Measurements from ENCODE around the gene SGCD. TPM values are rescaled to one million over a fixed set of nuclear protein-coding genes. Genes with fewer than 3 reads are reported as not detected.

The SGCD gene
- total and polyA plus RNA-seq, 9 of the 15 experiments (the other 6 are each of a cell fraction or from before 2014, with no cell fraction given): not detected

GRCh38 chr5:156351423-156351822, 24.5 kb downstream of the SGCD start:
- TF ChIP-seq PYGO2 (tag; IDR thresholded peaks at IDR 0.05) (no peak), CTBP1 (IDR thresholded peaks at IDR 0.05; ENCODE audit: borderline replicate concordance) (no peak), FOSL1 (tag; conservative IDR thresholded peaks at IDR 0.05) (no peak), POLR2A (conservative IDR thresholded peaks at IDR 0.05) (no peak), ZNF444 (CRISPR knock-in tag; IDR thresholded peaks at IDR 0.05) (no peak)
- TF ChIP-seq, protein P1, sequence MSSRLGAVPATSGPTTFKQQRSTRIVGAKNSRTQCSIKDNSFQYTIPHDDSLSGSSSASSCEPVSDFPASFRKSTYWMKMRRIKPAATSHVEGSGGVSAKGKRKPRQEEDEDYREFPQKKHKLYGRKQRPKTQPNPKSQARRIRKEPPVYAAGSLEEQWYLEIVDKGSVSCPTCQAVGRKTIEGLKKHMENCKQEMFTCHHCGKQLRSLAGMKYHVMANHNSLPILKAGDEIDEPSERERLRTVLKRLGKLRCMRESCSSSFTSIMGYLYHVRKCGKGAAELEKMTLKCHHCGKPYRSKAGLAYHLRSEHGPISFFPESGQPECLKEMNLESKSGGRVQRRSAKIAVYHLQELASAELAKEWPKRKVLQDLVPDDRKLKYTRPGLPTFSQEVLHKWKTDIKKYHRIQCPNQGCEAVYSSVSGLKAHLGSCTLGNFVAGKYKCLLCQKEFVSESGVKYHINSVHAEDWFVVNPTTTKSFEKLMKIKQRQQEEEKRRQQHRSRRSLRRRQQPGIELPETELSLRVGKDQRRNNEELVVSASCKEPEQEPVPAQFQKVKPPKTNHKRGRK (tag; IDR thresholded peaks at IDR 0.05): no peak
- TF ChIP-seq, protein P2, sequence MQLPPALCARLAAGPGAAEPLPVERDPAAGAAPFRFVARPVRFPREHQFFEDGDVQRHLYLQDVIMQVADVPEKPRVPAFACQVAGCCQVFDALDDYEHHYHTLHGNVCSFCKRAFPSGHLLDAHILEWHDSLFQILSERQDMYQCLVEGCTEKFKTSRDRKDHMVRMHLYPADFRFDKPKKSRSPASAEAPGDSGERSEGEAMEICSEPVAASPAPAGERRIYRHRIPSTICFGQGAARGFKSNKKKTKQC (CRISPR knock-in tag; IDR thresholded peaks at IDR 0.05): no peak
- Histone ChIP-seq H2AFZ (ENCODE audit: low read depth, low read length) (no peak overlapping the region), H4K20me1 (replicated peaks; ENCODE audit: control insufficient read depth, insufficient read depth, low read length) (no peaks in the 10 kb centered on the region), H3K9me1 (ENCODE audit: control insufficient read depth, insufficient read depth, low read length) (no peaks in the 10 kb centered on the region), H3K36me3 (ENCODE audit: control insufficient read depth, insufficient read depth, low read length) (no peaks in the 10 kb centered on the region), H3K9me3 (replicated peaks; ENCODE audit: control insufficient read depth, insufficient read depth, low read depth, low read length) (no peaks in the 10 kb centered on the region; the same call in none of the 2 replicates), H3K9ac (ENCODE audit: insufficient read depth in 1 of 2, low read depth in 2 of 2, low read length in 2 of 2) (no peak overlapping the region), H3K27me3 (ENCODE audit: control insufficient read depth in 2 of 2, insufficient read depth in 2 of 2, low read length in 2 of 2) (no peaks in the 10 kb centered on the region), H3K27ac (ENCODE audit: extremely low read depth, low read depth, low read length) (no peak overlapping the region), H3K79me2 (ENCODE audit: control insufficient read depth, insufficient read depth, low read length) (no peaks in the 10 kb centered on the region), H3K4me1 (replicated peaks in 1 of 2; ENCODE audit: control insufficient read depth in 2 of 2, insufficient read depth in 2 of 2, low read length in 2 of 2) (no peaks in the 10 kb centered on the region), H3K4me2 (ENCODE audit: insufficient read depth, low read length) (no peak overlapping the region), H3K4me3 (no peak overlapping the region)
- in situ Hi-C loops (cut with MboI) (no loop called here), intact Hi-C loops (cut with micrococcal nuclease) (no loop called here)
- no peak for FAIRE-seq
- CTCF ChIA-PET (ENCODE audit: low intra/inter-chr PET ratio): no interaction called here
- no peak for ATAC-seq
- POLR2A ChIA-PET: interaction anchor here (0.6 kb wide), 1 partner anchor 16 kb away, joined by 4 read pairs; no protein-coding TSS in a partner anchor
- no TSS peak for BruUV-seq (replicated peaks)
- WGBS (ENCODE audit: insufficient coverage, low coverage, missing lambda C conversion rate): 0% methylated on average over 4 of the region's 4 CpGs
- no peak for DNase-seq (ENCODE audit: extremely low read depth in 1 of 4, low spot score in 3 of 4)
